SK-N-SH treated with all-trans-retinoic acid at 6 μM for 48 hours (cell line): ENCODE results near the gene PSMC3.
A peak's percentile ranks its signal among the peaks of the same experiment; 100 is the strongest.

Experiments used
- ATAC-seq: fragments of 200-7000 bp; cut with Tn5 transposase; 3 replicates; pipeline ENCODE4 v1.9.1; 2020; ENCODE audit warnings: mild to moderate bottlenecking, moderate library complexity
- ARNTL ChIP-seq: fragments of 450-650 bp; formaldehyde crosslinking; IDR thresholded peaks from 2 replicates; pipeline ENCODE4 v1.5.0; 2020; ENCODE audit warnings: low read depth, mild to moderate bottlenecking, moderate library complexity, borderline replicate concordance
- CSRNP3 ChIP-seq: fragments of 250-450 bp; sonication (Bioruptor Pico); IDR thresholded peaks from 2 replicates; pipeline ENCODE4 v1.5.1; 2021; ENCODE audit warnings: mild to moderate bottlenecking, moderate library complexity
- ESRRG ChIP-seq: fragments of 250-450 bp; sonication (Bioruptor Pico); IDR thresholded peaks from 2 replicates; pipeline ENCODE4 v1.6.1; 2021; ENCODE audit warnings: mild to moderate bottlenecking
- GLIS3 ChIP-seq: fragments of 250-450 bp; sonication (Bioruptor Pico); IDR thresholded peaks from 2 replicates; pipeline ENCODE4 v1.5.0; 2020; ENCODE audit warnings: mild to moderate bottlenecking, moderate library complexity
- PATZ1 ChIP-seq: fragments of 250-450 bp; sonication (Bioruptor Pico); IDR thresholded peaks from 2 replicates; pipeline ENCODE4 v1.8.0; 2020; ENCODE audit warnings: mild to moderate bottlenecking, moderate library complexity, borderline replicate concordance
- POU6F1 ChIP-seq: fragments of 250-450 bp; sonication (Bioruptor Pico); IDR thresholded peaks from 2 replicates; pipeline ENCODE4 v1.8.0; 2021; ENCODE audit warnings: low read depth, mild to moderate bottlenecking, moderate library complexity, borderline replicate concordance
- RARB ChIP-seq: fragments of 250-450 bp; sonication (Bioruptor Pico); IDR thresholded peaks from 2 replicates; pipeline ENCODE4 v1.8.0; 2021; ENCODE audit warnings: mild to moderate bottlenecking, moderate library complexity
- TCF4 ChIP-seq: fragments of 250-450 bp; sonication (Bioruptor Pico); IDR thresholded peaks from 2 replicates; pipeline ENCODE4 v1.8.0; 2021; ENCODE audit warnings: mild to moderate bottlenecking, moderate library complexity, borderline replicate concordance
- TOX ChIP-seq: fragments of 250-450 bp; sonication (Bioruptor Pico); IDR thresholded peaks from 2 replicates; pipeline ENCODE4 v1.8.0; 2021; ENCODE audit warnings: mild to moderate bottlenecking, moderate library complexity, borderline replicate concordance
- ZC3H10 ChIP-seq: fragments of 250-450 bp; sonication (Bioruptor Pico); IDR thresholded peaks from 2 replicates; pipeline ENCODE4 v1.5.1; 2021; ENCODE audit warnings: mild to moderate bottlenecking, moderate library complexity
- ZFP3 ChIP-seq: fragments of 250-450 bp; sonication (Bioruptor Pico); IDR thresholded peaks from 2 replicates; pipeline ENCODE4 v1.5.0; 2020; ENCODE audit warnings: mild to moderate bottlenecking, moderate library complexity
- ZFP30 ChIP-seq: fragments of 450-650 bp; formaldehyde crosslinking; IDR thresholded peaks from 2 replicates; pipeline ENCODE4 v1.5.0; 2022; ENCODE audit warnings: mild to moderate bottlenecking, moderate library complexity
- ZNF565 ChIP-seq: fragments of 450-650 bp; formaldehyde crosslinking; conservative IDR thresholded peaks from 2 replicates; pipeline ENCODE4 v1.5.0; 2020; ENCODE audit warnings: low read depth, mild to moderate bottlenecking, moderate library complexity
- ZNF70 ChIP-seq: fragments of 450-650 bp; formaldehyde crosslinking; IDR thresholded peaks from 2 replicates; pipeline ENCODE4 v1.5.0; 2020; ENCODE audit warnings: mild to moderate bottlenecking, moderate library complexity
- ZNF8 ChIP-seq: fragments of 450-650 bp; formaldehyde crosslinking; IDR thresholded peaks from 2 replicates; pipeline ENCODE4 v1.5.0; 2020; ENCODE audit warnings: mild to moderate bottlenecking, moderate library complexity
- TF ChIP-seq, protein P1 (sequence below): fragments of 250-450 bp; sonication (Bioruptor Pico); IDR thresholded peaks from 2 replicates; pipeline ENCODE4 v1.5.1; 2020; ENCODE audit warnings: low read depth, mild to moderate bottlenecking, moderate library complexity
- TF ChIP-seq, protein P2 (sequence below): fragments of 250-450 bp; sonication (Bioruptor Pico); IDR thresholded peaks from 2 replicates; pipeline ENCODE4 v1.5.0; 2020; ENCODE audit warnings: mild to moderate bottlenecking, moderate library complexity

Gene PSMC3

DNA sequence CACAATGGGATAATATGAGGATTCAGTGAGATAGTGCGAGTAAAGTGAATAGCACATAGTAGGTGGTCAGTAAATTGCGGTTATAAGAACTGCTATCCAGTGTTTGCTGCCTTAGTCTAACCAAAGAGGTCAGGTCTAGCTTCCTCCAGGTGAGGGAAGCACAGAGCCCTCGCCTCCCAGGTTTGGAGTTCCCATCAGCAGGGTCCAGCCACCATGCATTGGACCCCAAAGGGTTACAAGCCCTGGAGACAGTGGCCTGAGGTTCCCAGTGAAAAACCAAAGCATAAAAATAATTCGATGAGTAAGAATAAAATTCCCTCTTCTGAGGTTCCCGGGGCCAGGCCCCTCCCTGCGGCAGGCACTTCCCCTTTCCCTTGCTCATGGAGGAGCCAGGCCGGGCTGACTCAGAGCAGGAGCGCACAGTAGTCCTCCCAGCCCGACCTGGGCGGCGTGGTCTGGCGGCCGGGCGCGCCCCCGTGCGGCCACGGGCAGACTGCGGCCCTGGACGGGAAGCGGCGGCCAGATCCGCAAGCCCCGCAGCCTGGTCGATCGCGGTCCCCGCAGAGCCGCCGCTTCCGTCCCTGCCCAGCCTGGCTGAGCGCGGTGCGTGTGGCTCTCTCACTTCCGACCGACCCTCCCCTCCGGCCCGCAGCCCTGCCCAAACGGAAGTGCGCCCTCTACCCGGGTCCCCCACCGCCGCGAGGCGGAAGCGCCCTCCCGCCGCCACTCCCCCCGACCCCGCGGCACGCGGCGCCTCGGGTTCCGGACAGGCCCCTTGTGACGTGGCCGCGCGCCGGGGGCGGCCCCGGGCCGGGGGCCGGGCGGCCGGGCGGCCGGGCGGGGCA is 18.3 kb downstream of the PSMC3 start, which contains the start of gene SLC39A13:
TSS of gene SLC39A13 (plus strand) at position 845 of the 845 bp plus-strand sequence. CDS start 1,505 bp downstream, outside the sequence.
- ATAC-seq: peak; percentile 89
- TF ChIP-seq ZNF70 (CRISPR knock-in tag) (no peak), ARNTL (no peak), ZNF8 (CRISPR knock-in tag) (no peak), POU6F1 (CRISPR knock-in tag) (no peak), ZFP3 (CRISPR knock-in tag) (peak; percentile 68; the same call in 1 of the 2 replicates), ZNF565 (no peak), ZFP30 (CRISPR knock-in tag) (no peak), TOX (no peak), CSRNP3 (CRISPR knock-in tag) (no peak), ESRRG (CRISPR knock-in tag) (no peak), TCF4 (no peak), GLIS3 (CRISPR knock-in tag) (peak; percentile 19; the same call in 1 of the 2 replicates)
- TF ChIP-seq, protein P1, sequence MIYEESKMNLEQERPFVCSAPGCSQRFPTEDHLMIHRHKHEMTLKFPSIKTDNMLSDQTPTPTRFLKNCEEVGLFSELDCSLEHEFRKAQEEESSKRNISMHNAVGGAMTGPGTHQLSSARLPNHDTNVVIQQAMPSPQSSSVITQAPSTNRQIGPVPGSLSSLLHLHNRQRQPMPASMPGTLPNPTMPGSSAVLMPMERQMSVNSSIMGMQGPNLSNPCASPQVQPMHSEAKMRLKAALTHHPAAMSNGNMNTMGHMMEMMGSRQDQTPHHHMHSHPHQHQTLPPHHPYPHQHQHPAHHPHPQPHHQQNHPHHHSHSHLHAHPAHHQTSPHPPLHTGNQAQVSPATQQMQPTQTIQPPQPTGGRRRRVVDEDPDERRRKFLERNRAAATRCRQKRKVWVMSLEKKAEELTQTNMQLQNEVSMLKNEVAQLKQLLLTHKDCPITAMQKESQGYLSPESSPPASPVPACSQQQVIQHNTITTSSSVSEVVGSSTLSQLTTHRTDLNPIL (CRISPR knock-in tag): no peak
- TF ChIP-seq, protein P2, sequence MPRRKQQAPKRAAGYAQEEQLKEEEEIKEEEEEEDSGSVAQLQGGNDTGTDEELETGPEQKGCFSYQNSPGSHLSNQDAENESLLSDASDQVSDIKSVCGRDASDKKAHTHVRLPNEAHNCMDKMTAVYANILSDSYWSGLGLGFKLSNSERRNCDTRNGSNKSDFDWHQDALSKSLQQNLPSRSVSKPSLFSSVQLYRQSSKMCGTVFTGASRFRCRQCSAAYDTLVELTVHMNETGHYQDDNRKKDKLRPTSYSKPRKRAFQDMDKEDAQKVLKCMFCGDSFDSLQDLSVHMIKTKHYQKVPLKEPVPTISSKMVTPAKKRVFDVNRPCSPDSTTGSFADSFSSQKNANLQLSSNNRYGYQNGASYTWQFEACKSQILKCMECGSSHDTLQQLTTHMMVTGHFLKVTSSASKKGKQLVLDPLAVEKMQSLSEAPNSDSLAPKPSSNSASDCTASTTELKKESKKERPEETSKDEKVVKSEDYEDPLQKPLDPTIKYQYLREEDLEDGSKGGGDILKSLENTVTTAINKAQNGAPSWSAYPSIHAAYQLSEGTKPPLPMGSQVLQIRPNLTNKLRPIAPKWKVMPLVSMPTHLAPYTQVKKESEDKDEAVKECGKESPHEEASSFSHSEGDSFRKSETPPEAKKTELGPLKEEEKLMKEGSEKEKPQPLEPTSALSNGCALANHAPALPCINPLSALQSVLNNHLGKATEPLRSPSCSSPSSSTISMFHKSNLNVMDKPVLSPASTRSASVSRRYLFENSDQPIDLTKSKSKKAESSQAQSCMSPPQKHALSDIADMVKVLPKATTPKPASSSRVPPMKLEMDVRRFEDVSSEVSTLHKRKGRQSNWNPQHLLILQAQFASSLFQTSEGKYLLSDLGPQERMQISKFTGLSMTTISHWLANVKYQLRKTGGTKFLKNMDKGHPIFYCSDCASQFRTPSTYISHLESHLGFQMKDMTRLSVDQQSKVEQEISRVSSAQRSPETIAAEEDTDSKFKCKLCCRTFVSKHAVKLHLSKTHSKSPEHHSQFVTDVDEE (CRISPR knock-in tag): peak; percentile 60; the same call in 1 of the 2 replicates
- TF ChIP-seq, all 23 proteins: peak for 3

- no peak for ATAC-seq
- TF ChIP-seq ZNF8 (CRISPR knock-in tag): no peak
- TF ChIP-seq CSRNP3 (CRISPR knock-in tag): no peak
- no peak for TF ChIP-seq ZFP3 (CRISPR knock-in tag)
- TF ChIP-seq ZFP30 (CRISPR knock-in tag): no peak
- TF ChIP-seq PATZ1 (CRISPR knock-in tag): no peak
- TF ChIP-seq ARNTL: no peak
- TF ChIP-seq RARB (CRISPR knock-in tag): no peak
- no peak for TF ChIP-seq ZC3H10 (CRISPR knock-in tag)
Measured at GRCh38 chr11:47406896-47407745, 19.1 kb downstream of the PSMC3 start.
